22Rv1 (cell line): ENCODE data around the gene EGLN3.

Experiments
- CTCF ChIP-seq: fragments of 450-650 bp; IDR thresholded peaks from 2 replicates; pipeline ENCODE4 v1.5.1; 2017; ENCODE audit warnings: mild to moderate bottlenecking
- ZFX ChIP-seq: fragments of 450-650 bp; IDR thresholded peaks from 2 replicates; pipeline ENCODE4 v1.6.1; 2017; ENCODE audit warnings: antibody characterized with exemption, borderline replicate concordance

GRCh38 chr14:33990790-33991189 lies 39.9 kb upstream of the EGLN3 start:
- no peak for TF ChIP-seq CTCF
- TF ChIP-seq ZFX = no peak
